Trophoblast cell (in vitro differentiated cells and primary cell): Measurements from ENCODE around the gene GRP.

ENCODE experiments used
- DNase-seq, 2 donors: peaks; one replicate each; pipeline ENCODE4 v3.0.0-alpha.2; 2016
- H2AFZ ChIP-seq: 2 replicates; pipeline ENCODE4 v1.6.1; 2013; ENCODE audit warnings: low read length, moderate library complexity, mild to moderate bottlenecking; ENCODE audit not compliant: insufficient read depth, poor library complexity
- H2AK5ac ChIP-seq: 2 replicates; pipeline ENCODE4 v1.6.1; 2013; ENCODE audit warnings: mild to moderate bottlenecking, low read length
- H2BK120ac ChIP-seq: 2 replicates; pipeline ENCODE4 v1.6.1; 2013; ENCODE audit warnings: low read length, mild to moderate bottlenecking, moderate library complexity; ENCODE audit not compliant: insufficient read depth, poor library complexity
- H2BK12ac ChIP-seq: 2 replicates; pipeline ENCODE4 v1.6.1; 2013; ENCODE audit warnings: mild to moderate bottlenecking, low read length, moderate library complexity
- H2BK5ac ChIP-seq: 2 replicates; pipeline ENCODE4 v1.6.1; 2013; ENCODE audit warnings: low read length, low read depth, moderate library complexity, mild to moderate bottlenecking; ENCODE audit not compliant: poor library complexity
- H3K14ac ChIP-seq: 2 replicates; pipeline ENCODE4 v1.6.1; 2013; ENCODE audit warnings: mild to moderate bottlenecking, low read length
- H3K18ac ChIP-seq: 2 replicates; pipeline ENCODE4 v1.6.1; 2013; ENCODE audit warnings: mild to moderate bottlenecking, low read length
- H3K23ac ChIP-seq: 2 replicates; pipeline ENCODE4 v1.6.1; 2013; ENCODE audit warnings: low read length
- H3K27ac ChIP-seq: 2 replicates; pipeline ENCODE4 v1.5.1; 2013; ENCODE audit warnings: low read depth, mild to moderate bottlenecking, inconsistent platforms, low read length, moderate library complexity
- H3K27me3 ChIP-seq: 2 replicates; pipeline ENCODE4 v1.6.1; 2013; ENCODE audit warnings: inconsistent platforms, mild to moderate bottlenecking, low read length, moderate library complexity; ENCODE audit not compliant: insufficient read depth
- H3K36me3 ChIP-seq, 2 experiments: 1 replicate in 1 of 2; 2 replicates in 1 of 2; pipeline ENCODE4 v1.6.1; 2013; ENCODE audit warnings: low read length in 2 of 2, mild to moderate bottlenecking in 2 of 2, moderate library complexity in 1 of 2; ENCODE audit not compliant: insufficient read depth in 2 of 2, control insufficient read depth in 1 of 2
- H3K4ac ChIP-seq: 2 replicates; pipeline ENCODE4 v1.6.1; 2013; ENCODE audit warnings: low read depth, mild to moderate bottlenecking, low read length, moderate library complexity
- H3K4me1 ChIP-seq, 2 experiments: 1 replicate in 1 of 2; 2 replicates in 1 of 2; pipeline ENCODE4 v1.6.1; 2013; ENCODE audit warnings: low read length in 2 of 2, mild to moderate bottlenecking in 2 of 2, moderate library complexity in 1 of 2; ENCODE audit not compliant: insufficient read depth in 2 of 2, control insufficient read depth in 1 of 2
- H3K4me2 ChIP-seq: 2 replicates; pipeline ENCODE4 v1.6.1; 2013; ENCODE audit warnings: inconsistent platforms, mild to moderate bottlenecking, low read length, moderate library complexity
- H3K4me3 ChIP-seq: 2 replicates; pipeline ENCODE4 v1.5.1; 2013; ENCODE audit warnings: mild to moderate bottlenecking, low read depth, low read length, inconsistent platforms
- H3K79me1 ChIP-seq: one replicate; pipeline ENCODE4 v1.6.1; 2013; ENCODE audit warnings: low read length
- H3K79me2 ChIP-seq: 2 replicates; pipeline ENCODE4 v1.6.1; 2013; ENCODE audit warnings: low read length, mild to moderate bottlenecking; ENCODE audit not compliant: control insufficient read depth, insufficient read depth, poor library complexity
- H3K9ac ChIP-seq: 2 replicates; pipeline ENCODE4 v1.6.1; 2013; ENCODE audit warnings: mild to moderate bottlenecking, low read length
- H3K9me3 ChIP-seq: 2 replicates; pipeline ENCODE4 v1.6.1; 2013; ENCODE audit warnings: low read depth, mild to moderate bottlenecking, control low read depth, inconsistent platforms, low read length; ENCODE audit not compliant: insufficient read depth
- H4K12ac ChIP-seq: 2 replicates; pipeline ENCODE4 v1.6.1; 2013; ENCODE audit warnings: low read depth, mild to moderate bottlenecking, low read length, moderate library complexity
- H4K8ac ChIP-seq: 2 replicates; pipeline ENCODE4 v1.6.1; 2013; ENCODE audit warnings: low read depth, mild to moderate bottlenecking, low read length, moderate library complexity
- H4K91ac ChIP-seq: one replicate; pipeline ENCODE4 v1.6.1; 2013; ENCODE audit warnings: low read depth, mild to moderate bottlenecking, low read length, moderate library complexity
- WGBS: extraction: QIAGEN DNeasy Blood & Tissue Kit; methylation state at CpG from one replicate; pipeline ENCODE4 v1.1.7; 2013; ENCODE audit warnings: missing lambda C conversion rate; ENCODE audit not compliant: insufficient read length, insufficient coverage; ENCODE audit errors: extremely low coverage; 5-methylcytosine and 5-hydroxymethylcytosine counted together

Gene GRP

GRCh38 chr18:59207506-59207905, 12.5 kb upstream of the GRP start:
- WGBS, result no CpG with 5 or more reads among the region's 6 CpGs
- no peaks in the 10 kb centered on the region for H3K79me2 ChIP-seq
- H3K4me1 ChIP-seq, result no peaks in the 10 kb centered on the region
- no peak overlapping the region for H4K8ac ChIP-seq
- H4K12ac ChIP-seq, result no peak overlapping the region
- no peak overlapping the region for H3K4me3 ChIP-seq
- H3K36me3 ChIP-seq, result no peaks in the 10 kb centered on the region
- H3K27me3 ChIP-seq, result no peaks in the 10 kb centered on the region
- no peak overlapping the region for H3K18ac ChIP-seq
- H3K4me2 ChIP-seq, result no peak overlapping the region
- no peak overlapping the region for H2AFZ ChIP-seq
- H2BK5ac ChIP-seq, result no peak overlapping the region
- H2AK5ac ChIP-seq, result no peak overlapping the region
- H3K4ac ChIP-seq, result no peak overlapping the region
- H3K79me1 ChIP-seq, result no peaks in the 10 kb centered on the region
- no peak overlapping the region for H3K23ac ChIP-seq
- DNase-seq, result no peak
- H3K14ac ChIP-seq, result no peak overlapping the region
- no peak overlapping the region for H3K9ac ChIP-seq
- no peak overlapping the region for H4K91ac ChIP-seq
- H3K9me3 ChIP-seq, result no peaks in the 10 kb centered on the region
- no peak overlapping the region for H3K27ac ChIP-seq
- no peak overlapping the region for H2BK12ac ChIP-seq
- no peak overlapping the region for H2BK120ac ChIP-seq

GRCh38 chr18:59208602-59209125, 11.3 kb upstream of the GRP start:
- H3K18ac ChIP-seq, result no peak overlapping the region
- H4K91ac ChIP-seq, result no peak overlapping the region
- WGBS, result no CpG with 5 or more reads among the region's 6 CpGs
- H3K14ac ChIP-seq, result no peak overlapping the region
- H2AFZ ChIP-seq, result no peak overlapping the region
- H3K4me2 ChIP-seq, result no peak overlapping the region
- DNase-seq, result no peak
- no peak overlapping the region for H3K27ac ChIP-seq
- no peak overlapping the region for H2AK5ac ChIP-seq
- H2BK120ac ChIP-seq, result no peak overlapping the region
- H3K79me1 ChIP-seq, result no peaks in the 10 kb centered on the region
- no peak overlapping the region for H3K4ac ChIP-seq
- no peaks in the 10 kb centered on the region for H3K79me2 ChIP-seq
- no peak overlapping the region for H3K9ac ChIP-seq
- H3K9me3 ChIP-seq, result no peaks in the 10 kb centered on the region
- H4K8ac ChIP-seq, result no peak overlapping the region
- no peak overlapping the region for H3K4me3 ChIP-seq
- H3K27me3 ChIP-seq, result no peaks in the 10 kb centered on the region
- H4K12ac ChIP-seq, result no peak overlapping the region
- no peaks in the 10 kb centered on the region for H3K4me1 ChIP-seq
- H3K23ac ChIP-seq, result no peak overlapping the region
- no peaks in the 10 kb centered on the region for H3K36me3 ChIP-seq
- no peak overlapping the region for H2BK12ac ChIP-seq
- H2BK5ac ChIP-seq, result no peak overlapping the region

- Histone ChIP-seq H4K91ac (no peak overlapping the region), H3K79me2 (no peaks in the 10 kb centered on the region), H2BK120ac (no peak overlapping the region), H2AK5ac (no peak overlapping the region), H3K79me1 (no peaks in the 10 kb centered on the region), H3K18ac (no peak overlapping the region), H3K36me3 (no peaks in the 10 kb centered on the region), H3K27ac (no peak overlapping the region), H3K9ac (no peak overlapping the region), H3K4me1 (no peaks in the 10 kb centered on the region), H3K27me3 (no peaks in the 10 kb centered on the region), H2BK12ac (no peak overlapping the region), H3K14ac (no peak overlapping the region), H4K12ac (no peak overlapping the region), H3K4me3 (no peak overlapping the region), H3K23ac (no peak overlapping the region), H3K4ac (no peak overlapping the region), H2BK5ac (no peak overlapping the region), H3K9me3 (no peaks in the 10 kb centered on the region), H3K4me2 (no peak overlapping the region), H4K8ac (no peak overlapping the region), H2AFZ (no peak overlapping the region)
- no peak for DNase-seq
- no CpG with 5 or more reads among the region's 4 CpGs for WGBS
These were observed 9.7 kb upstream of the GRP start for GRCh38 chr18:59210299-59210698.

- no peak overlapping the region for H3K4me2 ChIP-seq
These were observed 8.3 kb upstream of the GRP start for GRCh38 chr18:59211629-59212028.

More at GRCh38 chr18:59211629-59212028, 8.3 kb upstream of the GRP start:
- Histone ChIP-seq H3K14ac (no peak overlapping the region), H3K9ac (no peak overlapping the region), H4K91ac (no peak overlapping the region), H3K18ac (no peak overlapping the region), H3K36me3 (no peaks in the 10 kb centered on the region), H2BK120ac (no peak overlapping the region), H4K8ac (no peak overlapping the region), H3K27ac (no peak overlapping the region), H3K27me3 (no peaks in the 10 kb centered on the region), H3K4me1 (no peaks in the 10 kb centered on the region), H3K9me3 (no peaks in the 10 kb centered on the region), H3K23ac (no peak overlapping the region), H2AFZ (no peak overlapping the region), H3K79me2 (no peaks in the 10 kb centered on the region), H2BK5ac (no peak overlapping the region), H3K79me1 (no peaks in the 10 kb centered on the region), H4K12ac (no peak overlapping the region), H3K4me3 (no peak overlapping the region), H3K4ac (no peak overlapping the region), H2BK12ac (no peak overlapping the region), H2AK5ac (no peak overlapping the region)
- no peak for DNase-seq
- WGBS, result no CpG with 5 or more reads among the region's 2 CpGs
